GM12873 (cell line): ENCODE measurements around the gene TMC5.
A peak's percentile ranks its signal among the peaks of the same experiment; 100 is the strongest.

Experiments used
- CTCF ChIP-seq: IDR thresholded peaks from 2 replicates; pipeline ENCODE4 v1.5.1; 2012; ENCODE audit warnings: low read depth, mild to moderate bottlenecking, moderate library complexity, low read length, control low read depth; ENCODE audit not compliant: insufficient read depth; ENCODE audit errors: missing control alignments

TMC5 gene

GRCh38 chr16:19499481-19499880, 81.8 kb downstream of the TMC5 start:
- no peak for TF ChIP-seq CTCF

GRCh38 chr16:19502395-19503131, 84.9 kb downstream of the TMC5 start:
- TF ChIP-seq CTCF: peak; percentile 77

- no peak for TF ChIP-seq CTCF
Measured at GRCh38 chr16:19503461-19504075, 85.9 kb downstream of the TMC5 start.

- TF ChIP-seq CTCF: no peak
Measured at GRCh38 chr16:19505600-19506303, 88.1 kb downstream of the TMC5 start.

GRCh38 chr16:19506965-19507364, 89.3 kb downstream of the TMC5 start:
- TF ChIP-seq CTCF: no peak

- TF ChIP-seq CTCF: no peak
Measured at GRCh38 chr16:19507867-19508266, 90.2 kb downstream of the TMC5 start.

- TF ChIP-seq CTCF: no peak
Measured at GRCh38 chr16:19512297-19512696, 94.6 kb downstream of the TMC5 start.
